Astrocyte (in vitro differentiated cells and primary cell): ENCODE data around the gene COL27A1.

ENCODE experiments used
- CTCF ChIP-seq: IDR thresholded peaks from 2 replicates; pipeline ENCODE4 v1.5.1; 2011; ENCODE audit warnings: low read depth, mild to moderate bottlenecking, inconsistent platforms, low read length, moderate library complexity; ENCODE audit not compliant: insufficient read depth
- EZH2 ChIP-seq: IDR thresholded peaks from 2 replicates; pipeline ENCODE4 v1.6.1; 2012; ENCODE audit warnings: mild to moderate bottlenecking, low read length, inconsistent platforms; ENCODE audit not compliant: insufficient read depth

- no peak for TF ChIP-seq CTCF
- no peak for TF ChIP-seq EZH2
Observed at GRCh38 chr9:114289106-114289505, 133.8 kb downstream of the COL27A1 start.
